ENCODE measurements around the gene WDR5B.
"Not testable (repeated sequence)": the region's sequence is repeated elsewhere in the genome, so short reads cannot be mapped to it uniquely, and the experiment has no call there.

Gene WDR5B

DNA sequence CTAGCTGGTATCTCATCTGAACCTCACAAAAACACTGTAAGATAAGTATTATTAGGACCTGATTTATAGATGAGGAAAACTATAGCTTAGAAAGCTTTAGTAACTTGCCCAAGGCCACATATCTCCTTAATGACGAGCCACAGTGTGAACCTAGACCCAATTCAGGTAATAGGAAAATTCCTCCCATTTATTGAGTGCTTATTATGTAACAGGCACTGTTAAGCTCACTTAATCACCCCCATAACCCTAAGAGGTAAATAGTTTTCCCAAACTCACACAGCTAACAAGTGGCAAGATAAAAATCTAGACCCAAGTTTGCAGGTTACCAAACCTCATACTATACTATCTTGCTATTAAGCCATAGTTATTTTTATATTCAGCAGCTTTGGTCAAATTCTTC, 7.9 kb downstream of the WDR5B start:
- DNase-seq: no peak

DNA sequence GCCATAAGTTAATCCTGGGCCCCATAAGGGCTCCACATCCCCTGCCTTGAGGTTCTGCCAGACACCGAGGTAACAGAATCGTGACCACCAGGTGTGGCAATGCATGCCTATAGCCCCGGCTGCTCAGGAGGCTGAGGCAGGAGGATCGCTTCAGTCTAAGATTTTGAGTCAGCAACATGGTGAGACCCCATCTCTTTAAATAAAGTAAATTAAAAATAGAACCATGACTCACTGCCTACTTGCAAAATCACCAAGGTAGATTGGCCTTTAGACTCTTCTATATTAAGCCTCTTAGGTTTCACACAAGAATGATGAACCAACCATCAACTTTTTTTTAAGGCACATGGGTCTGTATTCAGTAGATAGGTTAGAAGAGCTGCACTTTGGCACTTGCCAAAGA, 9.7 kb downstream of the WDR5B start:
- DNase-seq: no peak

DNA sequence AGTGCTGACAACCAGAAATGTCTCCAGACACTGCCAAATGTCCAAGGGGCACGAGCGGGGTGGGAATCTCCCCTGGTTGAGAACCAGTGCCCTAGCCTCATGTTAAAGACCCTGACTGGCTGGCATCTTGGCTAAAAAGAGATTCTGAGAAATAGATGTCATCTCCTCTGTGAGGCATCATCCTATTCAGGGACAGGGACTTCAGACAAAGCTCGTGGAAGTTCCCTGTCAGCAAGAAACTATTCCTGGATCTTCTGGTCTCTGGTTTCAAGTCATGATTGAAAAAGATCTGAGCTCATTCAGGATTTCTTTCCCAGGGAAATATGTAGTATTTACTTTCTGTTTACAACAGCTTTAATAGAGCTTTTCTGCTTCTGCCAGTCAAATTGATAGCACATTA, 10.8 kb downstream of the WDR5B start:
- DNase-seq: no peak

DNA sequence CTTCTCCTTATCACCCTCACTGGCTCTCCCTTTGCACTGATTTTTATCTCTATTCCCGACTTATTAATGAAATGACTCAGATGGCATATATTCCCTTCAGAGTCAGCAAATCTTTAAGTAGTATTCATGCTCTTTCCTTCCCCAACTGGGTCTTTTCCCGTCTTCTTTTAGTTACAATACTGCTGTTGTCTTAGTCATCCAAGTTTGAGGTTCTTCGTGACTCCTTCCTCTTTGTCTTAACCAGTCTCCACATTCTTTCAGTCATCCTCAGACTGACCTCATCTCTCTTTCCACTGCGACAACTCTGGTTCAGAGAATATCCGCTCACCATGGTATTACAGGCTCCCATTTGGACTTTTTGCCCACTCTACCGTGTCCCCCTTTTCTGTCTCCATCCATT, 12.4 kb downstream of the WDR5B start:
- DNase-seq: no peak

DNA sequence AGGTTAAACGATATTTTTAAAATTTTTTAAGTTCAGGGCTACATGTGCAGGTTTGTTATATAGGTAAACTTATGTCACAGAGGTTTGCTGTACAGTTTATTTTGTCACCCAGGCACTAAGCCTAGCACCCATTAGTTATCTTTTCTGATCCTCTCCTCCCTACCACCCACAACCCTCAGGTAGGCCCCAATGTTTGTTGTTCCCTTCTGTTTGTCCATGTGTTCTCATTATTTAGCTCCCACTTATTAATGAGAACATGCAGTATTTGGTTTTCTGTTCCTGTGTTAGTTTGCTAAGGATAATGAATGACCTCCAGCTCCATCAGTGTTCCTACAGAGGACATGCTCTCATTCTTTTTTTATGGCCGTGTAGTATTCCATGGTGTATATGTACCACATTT, 16.9 kb downstream of the WDR5B start:
- DNase-seq: no peak

DNA sequence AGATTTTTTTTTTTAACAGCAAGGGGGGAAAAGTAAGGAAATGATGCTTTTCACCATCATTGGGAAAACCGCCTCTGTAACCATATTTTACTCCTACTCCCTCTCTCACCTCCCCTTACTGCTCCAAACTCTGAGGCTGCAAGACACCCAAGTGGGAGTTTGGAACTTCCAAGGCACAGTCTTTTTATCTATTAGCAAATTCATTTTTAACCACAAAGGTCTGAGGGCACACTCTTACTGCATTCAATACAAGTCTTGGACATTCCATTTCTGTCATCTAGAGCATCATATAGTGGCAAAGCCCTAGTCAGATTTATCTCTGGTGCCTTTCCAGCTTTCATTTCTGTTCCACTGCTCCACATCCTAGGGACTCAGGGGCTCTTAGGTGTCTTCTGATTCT, 18.7 kb downstream of the WDR5B start:
- DNase-seq: no peak

DNA sequence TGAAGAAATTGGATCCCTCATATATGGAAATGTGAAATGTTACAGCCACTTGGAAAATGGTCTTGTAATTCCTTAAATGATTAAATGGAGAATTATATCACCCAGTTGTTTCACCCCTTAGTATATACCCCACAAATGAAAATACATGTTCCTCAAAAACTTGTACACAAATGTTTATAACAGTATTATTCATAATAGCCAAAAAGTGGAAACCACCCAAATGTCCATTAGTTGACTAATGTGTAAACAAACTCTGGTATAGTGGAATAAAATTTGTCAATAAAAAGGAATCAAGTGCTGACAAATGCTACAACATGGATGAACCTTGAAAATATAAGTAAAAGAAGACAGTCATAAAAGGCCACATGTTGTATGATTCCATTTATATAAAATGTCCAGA, 19.4 kb downstream of the WDR5B start:
- no peak for DNase-seq

DNA sequence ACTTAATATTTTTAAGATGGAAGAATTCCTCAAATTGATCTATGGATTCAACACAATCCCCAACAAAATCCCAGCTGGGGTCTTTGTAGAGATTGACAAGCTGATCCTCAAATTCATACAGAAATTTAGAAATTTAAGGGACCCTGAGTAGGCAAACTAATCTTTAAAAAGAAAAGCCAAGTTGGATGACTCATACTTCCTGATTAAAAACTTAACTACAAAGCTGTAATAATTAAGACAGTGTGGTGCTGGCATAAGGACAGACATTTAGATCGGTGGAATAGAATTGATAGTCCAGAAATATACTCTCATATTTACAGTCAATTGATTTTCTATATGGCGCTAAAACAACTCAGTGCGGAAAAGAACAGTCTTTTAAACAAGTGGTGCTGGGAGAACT, 20.3 kb downstream of the WDR5B start:
- DNase-seq: no peak

DNA sequence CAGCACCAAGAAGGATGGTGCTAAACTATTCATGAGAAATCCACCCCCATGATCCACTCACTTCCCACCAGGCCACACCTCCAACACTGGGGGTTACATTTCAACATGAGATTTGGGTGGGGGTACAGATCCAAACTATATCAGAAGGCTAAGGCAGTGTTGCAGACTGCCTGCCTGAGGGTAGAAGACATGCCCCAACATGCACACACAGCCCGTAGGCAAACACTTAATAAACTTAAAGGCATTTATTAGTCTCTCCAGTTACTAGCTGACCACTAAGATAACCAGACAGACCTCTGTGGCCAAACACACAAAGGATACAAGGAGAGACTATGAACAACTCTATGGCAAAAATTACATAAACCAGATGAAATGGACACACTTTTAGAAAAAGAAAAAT, 21.7 kb downstream of the WDR5B start:
- no peak for DNase-seq

DNA sequence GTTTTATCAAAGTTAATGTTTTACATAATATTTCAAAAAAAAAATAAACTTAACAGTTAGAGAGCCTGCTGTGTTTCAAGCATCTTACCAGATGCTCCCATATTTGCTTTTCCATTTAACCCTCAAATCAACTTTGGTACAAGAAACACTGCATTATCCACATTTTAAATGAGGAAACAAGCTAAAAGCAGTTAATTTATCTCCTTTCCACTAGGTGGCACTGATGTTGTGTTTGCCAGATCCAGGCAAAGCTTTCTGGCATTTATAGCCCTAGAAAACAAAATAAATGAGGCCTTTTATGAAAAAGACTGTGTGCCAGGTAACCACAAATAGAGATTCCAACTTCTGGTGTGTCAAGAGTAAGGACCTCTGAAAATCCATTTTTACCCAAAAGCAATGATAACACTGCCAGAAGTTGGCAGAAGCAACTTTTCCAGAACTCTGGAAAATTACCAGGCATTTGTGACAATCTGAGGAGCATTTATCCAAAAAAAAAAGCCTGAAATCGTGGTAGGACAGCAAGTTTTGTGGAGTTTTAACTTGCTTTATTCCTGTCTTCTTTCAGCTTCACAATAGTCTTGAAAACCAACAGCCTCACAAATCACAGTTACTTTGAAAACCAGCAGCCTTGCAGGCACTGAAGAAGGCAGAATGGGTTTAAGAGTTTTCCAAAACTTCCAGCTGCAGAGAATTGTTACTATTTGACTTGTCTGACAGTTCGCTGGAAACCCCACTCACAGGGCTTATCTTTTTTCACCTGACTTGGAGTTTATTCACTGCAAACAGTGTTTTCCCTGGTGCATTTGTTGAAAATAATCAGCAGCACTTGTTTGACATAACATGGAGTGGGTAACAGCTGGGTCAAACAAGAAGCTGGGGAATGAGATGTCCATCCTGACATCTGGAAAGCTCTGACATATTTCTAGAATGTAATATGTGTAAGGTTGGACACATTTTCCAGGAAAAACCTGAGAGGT, 22.7 kb downstream of the WDR5B start:
- DNase-seq: no peak

DNA sequence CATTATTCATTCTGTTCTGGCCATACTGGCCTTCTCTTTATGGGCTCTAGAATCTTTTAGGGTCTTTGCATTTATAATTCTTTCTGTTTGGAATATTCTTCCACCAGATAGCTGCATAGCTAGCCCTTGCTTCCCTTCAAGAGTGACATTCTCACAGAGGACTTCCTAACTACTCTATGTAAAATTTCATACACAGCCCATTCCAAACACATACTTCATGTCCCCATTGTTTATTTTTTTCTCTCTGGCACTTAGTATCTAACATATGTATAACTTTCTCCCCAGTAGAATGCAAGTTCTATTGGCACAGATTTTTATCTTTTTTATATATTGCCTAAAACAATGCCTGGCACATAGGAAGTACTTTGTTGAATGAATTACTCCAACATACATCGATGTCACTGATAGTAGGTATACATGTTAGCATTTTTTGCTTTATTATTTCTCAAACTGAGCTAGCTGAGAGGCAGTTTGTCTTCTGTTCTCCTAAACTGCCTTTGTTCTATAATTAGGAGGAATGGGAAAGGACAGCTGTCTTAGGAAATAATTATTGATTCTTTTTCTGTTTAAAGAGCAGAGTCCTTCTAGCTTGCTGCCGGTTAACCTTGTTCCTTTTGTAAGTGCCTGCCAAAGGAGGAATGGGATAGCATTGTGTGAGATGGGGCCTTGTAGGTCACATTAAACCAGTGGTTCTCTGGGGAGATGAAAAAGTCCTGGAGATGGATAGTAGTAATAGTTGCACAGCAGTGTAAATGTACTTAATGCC, 24.0 kb downstream of the WDR5B start:
- no peak for DNase-seq

DNA sequence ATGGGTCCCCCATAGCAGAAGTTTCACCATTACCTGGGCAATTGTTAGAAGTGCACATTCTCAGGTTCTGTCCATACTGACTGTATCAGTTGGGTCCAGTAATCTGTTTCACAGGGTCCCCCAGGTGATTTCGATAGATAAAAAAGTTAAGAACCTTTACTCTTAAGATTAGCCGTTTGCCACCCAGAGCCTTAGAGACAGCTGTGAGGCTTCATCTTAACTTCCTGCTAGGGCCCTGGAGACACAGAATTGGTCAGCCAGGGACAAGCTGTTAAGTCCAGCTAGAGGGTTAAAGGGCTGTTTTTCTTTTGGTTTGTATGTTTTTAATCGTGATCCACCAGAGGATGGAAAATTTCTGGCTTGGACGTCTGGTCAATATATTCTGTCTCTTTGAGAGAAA, 25.2 kb downstream of the WDR5B start:
- DNase-seq: no peak

DNA sequence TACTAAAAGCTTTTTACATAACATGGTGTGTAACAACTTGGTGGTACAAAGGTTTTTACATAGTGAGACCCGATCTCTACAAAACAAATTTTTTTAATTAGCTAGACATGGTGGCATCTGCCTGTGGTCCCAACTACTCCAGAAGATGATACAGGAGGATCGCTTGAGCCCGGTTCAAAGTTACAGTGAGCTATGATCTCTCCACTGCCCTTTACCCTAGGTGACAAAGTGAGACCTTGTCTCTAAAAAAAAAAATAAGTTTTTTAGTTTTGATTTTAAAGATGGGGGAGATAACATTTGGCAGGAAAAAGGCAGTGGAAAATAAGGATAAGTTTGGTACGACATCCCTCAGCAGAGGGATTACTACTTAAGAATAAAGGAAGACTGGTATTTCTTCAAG, 26.0 kb downstream of the WDR5B start:
- DNase-seq: no peak

DNA sequence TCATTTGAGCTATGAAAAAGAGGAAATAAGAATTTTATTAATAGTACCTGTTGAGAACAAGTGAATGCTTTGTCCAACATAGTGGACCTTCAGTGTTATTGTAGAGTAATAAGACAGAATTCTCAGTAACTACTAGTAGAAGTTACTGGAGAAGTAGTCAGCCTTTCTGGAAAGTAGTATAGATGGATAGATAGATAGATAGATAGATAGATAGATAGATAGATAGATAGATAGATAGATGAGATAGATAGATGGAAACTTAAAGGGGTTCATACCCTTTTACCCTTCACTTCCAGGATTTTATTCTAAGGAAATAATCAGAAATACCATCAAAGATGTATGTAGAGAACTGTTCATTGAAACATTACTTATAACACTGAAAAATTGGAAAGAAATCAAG, 26.7 kb downstream of the WDR5B start:
- DNase-seq: no peak

DNA sequence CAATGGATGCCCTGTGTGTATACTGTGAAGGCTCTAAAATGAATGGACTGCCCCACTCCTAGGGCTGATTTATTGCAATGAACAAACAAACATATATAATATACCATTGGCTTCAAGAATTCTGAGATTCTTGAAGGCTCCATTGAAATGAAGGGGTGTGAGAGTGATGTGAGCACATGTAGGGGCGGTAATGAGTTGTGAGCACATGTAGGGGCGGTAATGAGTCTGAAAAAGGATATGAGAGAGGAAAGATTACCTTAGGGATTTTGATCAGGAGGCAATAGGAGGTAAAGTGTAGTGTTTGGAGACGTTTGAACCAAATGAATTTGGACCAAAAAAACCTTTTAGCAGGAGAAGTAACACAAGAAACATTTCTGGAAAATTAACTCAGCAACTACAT, 28.2 kb downstream of the WDR5B start:
- DNase-seq: no peak

DNA sequence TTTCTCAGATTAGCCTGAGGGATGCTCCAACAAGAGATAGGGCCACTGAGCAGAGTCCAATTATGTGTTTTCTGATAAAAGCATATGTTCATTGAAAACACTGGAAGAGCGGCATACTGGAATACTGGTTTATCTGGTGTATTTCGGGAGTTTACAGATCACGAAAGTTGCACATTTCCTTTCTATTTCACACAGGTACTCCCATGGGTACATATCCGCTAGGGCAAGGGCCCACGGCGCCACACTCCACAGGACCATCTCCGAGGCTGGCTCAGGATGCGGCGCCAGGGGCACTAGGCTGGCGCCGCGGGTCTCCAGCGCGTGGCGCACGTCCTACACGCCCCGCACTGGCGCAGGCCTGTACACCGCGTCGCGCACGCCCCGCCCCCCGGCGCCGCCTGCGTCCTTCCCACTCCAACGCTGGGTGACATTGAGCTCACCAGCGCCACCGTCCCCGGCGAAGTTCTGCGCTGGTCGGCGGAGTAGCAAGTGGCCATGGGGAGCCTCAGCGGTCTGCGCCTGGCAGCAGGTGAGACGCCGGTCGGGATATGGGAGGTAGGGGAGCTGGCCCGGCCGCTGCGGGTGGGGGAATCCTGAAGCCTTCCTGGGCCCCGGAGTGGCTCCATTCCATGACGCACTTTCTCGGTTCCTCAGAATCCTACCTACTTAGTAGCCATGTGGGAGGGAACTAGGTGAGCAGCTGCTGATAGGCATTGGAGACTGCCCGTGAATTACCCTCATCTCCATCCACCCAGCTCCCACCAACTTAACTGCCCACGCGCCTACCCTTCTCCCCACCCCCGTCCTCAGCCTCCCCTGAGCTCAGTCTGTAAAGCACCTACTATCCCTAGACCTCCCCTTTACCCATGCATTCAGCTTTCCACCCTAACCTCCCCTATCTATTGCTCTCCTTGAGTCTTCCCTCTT, 31.8 kb downstream of the WDR5B start, which contains the start of gene FAM162A:
TSS of gene FAM162A (plus strand) at position 412 of the 927 bp plus-strand sequence. CDS start at position 496, 84 bp downstream.
- DNase-seq: peak; percentile 93 to 95

DNA sequence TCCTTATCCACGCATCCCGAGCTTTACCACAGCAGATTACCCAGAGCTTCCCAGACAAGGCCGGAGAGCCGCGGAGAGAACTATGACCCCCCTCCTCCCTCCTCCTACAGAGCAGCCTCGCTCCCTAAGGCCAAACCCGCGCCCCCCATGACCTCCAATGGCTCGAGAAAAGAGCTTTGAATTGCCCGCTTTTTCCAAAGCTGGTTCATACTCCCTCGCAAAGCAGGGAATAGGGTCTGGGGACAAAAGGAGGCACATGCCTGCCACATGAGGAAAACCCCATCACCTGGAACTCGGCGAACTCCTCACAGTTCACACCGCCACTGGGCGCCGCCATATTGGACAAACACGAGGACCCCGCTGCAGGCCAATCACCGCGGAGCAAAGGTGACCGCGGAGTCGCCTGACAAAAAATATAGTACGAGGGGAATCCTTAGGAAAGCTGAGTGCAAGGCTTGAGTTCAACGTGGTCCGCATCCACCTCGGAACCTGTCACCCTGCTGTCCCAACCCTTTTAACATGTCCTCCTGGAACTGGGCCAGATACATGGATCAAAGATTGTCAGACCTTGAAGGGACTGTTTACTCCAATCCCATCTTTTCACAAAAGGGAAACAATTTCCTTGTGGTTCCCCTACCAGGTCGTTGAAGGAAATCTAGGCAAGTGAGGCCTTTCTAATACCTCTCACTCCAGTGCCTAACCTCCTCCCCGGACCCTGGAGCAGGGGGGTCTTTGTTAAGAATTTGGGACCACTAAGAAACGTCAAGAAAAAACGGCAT, 32.8 kb downstream of the WDR5B start, which contains the start of gene MIX23:
TSS of gene MIX23 (minus strand) at position 344 of the 779 bp plus-strand sequence. CDS start at position 337, 7 bp downstream.
- DNase-seq: peak; percentile 88 to 90

DNA sequence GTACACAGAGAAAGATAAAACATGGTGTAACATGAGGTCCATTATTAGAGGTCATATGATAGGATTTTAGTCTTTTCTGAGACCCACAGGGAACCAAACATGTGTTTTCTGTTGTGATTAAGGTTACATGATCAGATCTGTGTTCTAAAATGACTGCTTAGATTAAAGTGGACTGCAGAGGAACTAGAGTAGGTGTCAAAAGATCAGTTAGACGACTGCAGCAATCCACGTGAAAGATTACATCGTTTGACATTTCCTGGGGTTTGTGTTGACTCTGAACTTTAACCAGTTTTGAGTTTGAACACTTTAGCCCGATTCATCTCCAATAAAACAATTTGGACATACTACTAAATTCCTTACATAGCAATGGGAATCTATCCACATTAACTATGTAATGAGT, 37.9 kb downstream of the WDR5B start:
- no peak for DNase-seq

DNA sequence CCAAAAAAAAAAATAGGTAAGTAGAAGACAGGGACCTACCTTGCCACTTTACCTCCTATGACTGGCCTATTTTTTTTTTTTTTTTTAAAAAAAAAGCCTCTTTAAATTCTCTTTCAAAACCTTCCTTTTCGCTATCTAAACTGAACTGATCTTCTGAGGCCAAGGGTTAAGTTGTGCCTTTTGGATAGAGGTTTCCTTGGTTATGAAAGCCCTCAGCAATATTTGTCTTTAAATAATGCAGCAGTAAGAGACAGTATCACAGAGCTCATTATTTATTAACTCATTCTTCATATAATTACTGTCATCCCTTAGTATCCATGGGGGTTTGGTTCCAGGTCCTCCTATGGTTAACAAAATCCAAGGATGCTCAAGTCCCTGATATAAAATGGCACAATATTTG, 41.8 kb downstream of the WDR5B start:
- no peak for DNase-seq

DNA sequence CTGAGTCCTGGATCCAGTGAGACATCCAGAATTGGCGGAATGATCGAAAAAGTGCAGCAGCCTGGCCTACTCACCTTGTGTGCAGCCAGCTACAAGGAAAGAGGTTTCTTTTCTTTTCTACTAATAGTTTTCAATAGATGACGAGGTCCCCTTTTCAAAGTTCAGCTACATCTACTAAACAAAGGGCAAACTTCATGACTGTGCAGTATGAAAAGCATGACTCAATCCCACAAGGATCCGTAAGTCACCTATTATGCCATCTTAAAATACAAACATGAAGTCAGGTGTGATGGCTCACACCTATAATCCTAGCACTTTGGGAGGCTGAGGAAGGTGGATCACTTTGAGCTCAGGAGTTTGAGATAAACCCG, 49.5 kb downstream of the WDR5B start:
- DNase-seq: no peak

DNA sequence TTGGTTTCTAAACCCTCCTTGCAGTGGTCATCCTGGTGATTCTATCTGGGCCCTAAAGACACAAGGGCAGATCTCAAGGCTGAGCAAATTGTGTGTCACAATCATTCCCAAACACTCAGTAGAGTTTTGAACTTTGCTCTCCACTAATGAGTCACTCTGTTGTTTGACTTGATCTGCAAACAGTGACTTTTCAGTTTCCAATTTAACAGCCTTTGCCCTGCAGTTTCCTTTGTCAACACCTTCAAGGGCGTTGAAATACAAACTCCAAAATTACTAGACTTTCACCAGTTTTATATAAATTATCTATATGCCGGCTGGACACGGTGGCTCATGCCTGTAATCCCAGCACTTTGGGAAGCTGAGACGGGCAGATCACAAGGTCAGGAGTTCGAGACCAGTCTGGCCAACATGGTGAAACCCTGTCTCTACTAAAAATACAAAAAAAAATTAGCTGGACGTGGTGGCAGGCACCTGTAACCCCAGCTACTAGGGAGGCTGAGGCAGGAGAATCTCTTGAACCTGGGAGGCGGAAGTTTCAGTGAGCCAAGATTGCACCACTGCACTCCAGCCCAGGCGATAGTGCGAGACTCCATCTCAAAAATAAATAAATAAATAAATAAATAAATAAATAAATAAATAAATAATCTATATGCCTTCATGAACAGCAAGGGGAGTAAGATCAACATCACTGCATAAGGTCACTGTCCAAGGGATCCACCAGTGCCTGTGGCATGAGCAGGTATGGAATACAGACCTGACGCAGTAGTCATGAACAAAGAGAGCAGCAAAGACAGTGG, 50.1 kb downstream of the WDR5B start:
- DNase-seq: not testable (repeated sequence)

Data from stimulated activated CD4-positive, alpha-beta T cell treated with anti-CD3 and anti-CD28 coated beads, Interleukin-2, amount 100 ng/mL, for 24 hours (primary cell).